AG10803 (cell line): ENCODE measurements around the gene FBXO24.

ENCODE experiments used
- DNase-seq: peaks from one replicate; pipeline ENCODE4 v3.0.0; 2010; ENCODE audit warnings: low read depth
- H3K4me3 ChIP-seq: 2 replicates; pipeline ENCODE4 v1.5.1; 2011; ENCODE audit warnings: mild to moderate bottlenecking, low read length, control low read depth
- CTCF ChIP-seq: conservative IDR thresholded peaks from 2 replicates; pipeline ENCODE4 v1.5.1; 2011; ENCODE audit warnings: mild to moderate bottlenecking, low read length, control low read depth, inconsistent platforms

FBXO24 gene

DNA sequence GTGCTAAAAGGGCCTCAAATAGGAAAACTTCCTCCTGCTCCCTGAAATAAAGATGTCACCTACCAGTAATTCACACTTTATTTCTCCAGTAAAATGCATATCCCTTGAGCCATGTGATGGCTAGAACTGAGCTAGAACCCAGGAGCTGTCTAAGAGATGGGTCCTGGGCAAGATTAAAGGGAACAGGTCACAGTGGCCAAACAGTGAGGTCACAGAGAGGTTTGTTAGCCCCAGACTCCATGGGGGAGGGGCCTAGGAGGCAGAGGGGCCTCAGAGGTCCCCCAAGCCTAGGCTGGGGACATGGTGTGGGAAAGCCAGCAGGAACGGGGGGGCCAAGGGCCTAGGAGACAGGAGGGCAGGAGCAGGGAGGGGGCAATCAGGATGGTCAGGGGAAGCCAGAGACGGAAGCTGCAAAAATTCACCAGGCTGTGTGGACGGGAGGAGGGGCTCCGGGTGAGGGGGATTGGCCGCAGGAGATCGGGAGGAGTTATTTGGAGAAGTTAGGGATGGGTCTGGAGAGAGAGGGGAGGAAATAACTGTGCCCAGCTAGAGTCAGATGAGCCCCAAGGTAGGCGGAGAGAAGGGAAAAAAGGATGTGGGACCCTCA lies 3.3 kb downstream of the FBXO24 start:
- DNase-seq: no peak
- TF ChIP-seq CTCF: no peak
- H3K4me3 ChIP-seq: no peak overlapping the region

DNA sequence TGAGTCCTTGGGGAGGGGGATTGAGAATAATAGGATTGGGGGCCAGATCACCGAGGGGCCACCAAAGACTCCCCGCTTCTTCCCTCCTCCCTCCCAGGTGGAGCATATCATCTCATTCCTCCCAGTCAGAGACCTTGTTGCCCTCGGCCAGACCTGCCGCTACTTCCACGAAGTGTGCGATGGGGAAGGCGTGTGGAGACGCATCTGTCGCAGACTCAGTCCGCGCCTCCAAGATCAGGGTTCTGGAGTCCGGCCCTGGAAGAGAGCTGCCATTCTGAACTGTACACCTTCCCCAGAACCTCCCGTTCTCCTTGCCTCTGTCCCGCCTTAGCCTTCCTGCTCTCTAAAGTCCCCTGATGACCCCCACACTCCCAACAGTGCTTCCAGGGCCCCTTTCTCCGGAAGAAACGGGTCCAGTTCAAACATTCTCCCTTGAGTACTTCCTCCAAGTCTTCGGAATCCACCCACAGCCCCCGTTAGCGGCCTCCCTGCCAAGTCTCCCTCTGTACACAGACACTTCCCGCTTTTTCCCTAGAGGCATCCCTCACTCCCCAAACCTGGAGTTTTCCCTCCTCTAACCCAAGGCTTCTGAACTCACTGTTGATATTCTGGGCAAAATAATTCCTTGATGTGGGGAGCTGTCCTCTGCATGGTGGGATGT lies 4.1 kb downstream of the FBXO24 start:
- no peak for TF ChIP-seq CTCF
- DNase-seq: no peak
- H3K4me3 ChIP-seq: no peak overlapping the region

DNA sequence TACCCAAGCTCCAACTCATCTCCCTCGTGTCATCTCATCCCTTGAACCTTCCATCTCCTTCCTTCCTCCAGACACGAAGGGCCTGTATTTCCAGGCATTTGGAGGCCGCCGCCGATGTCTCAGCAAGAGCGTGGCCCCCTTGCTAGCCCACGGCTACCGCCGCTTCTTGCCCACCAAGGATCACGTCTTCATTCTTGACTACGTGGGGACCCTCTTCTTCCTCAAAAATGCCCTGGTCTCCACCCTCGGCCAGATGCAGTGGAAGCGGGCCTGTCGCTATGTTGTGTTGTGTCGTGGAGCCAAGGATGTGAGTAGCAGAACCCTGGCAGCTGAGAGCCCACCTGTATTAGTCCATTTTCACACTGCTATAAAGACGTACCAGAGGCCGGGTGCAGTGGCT lies 5.5 kb downstream of the FBXO24 start:
- DNase-seq: no peak
- no peak overlapping the region for H3K4me3 ChIP-seq
- no peak for TF ChIP-seq CTCF

DNA sequence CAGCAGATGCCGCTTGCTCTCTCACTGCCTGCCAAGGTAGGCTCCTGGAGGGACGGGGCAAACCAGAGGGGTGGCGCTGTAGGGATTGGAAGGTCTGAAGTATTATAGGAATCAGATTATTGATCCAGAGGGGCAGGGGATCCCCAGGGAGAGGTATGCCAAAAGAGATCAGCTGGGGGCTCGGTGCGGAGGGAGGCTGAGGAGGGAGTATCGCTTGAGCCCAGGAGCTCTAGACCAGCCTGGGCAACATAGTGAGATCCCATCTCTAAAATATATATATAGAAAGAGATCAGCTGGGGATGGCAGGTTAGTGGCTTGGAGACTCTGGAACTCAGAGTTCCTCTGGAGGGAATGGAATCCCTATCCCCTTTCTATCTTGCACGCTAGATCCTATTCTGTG lies 9.1 kb downstream of the FBXO24 start:
- H3K4me3 ChIP-seq: no peak overlapping the region
- no peak for TF ChIP-seq CTCF

GRCh38 chr7:100598425-100598824 lies 12.3 kb downstream of the FBXO24 start:
- no peak for DNase-seq

More for the DNA sequence above, 9.1 kb downstream of the FBXO24 start:
- DNase-seq: no peak

GRCh38 chr7:100599911-100600729 lies 14.0 kb downstream of the FBXO24 start:
- H3K4me3 ChIP-seq: no peak overlapping the region
- no peak for DNase-seq
- TF ChIP-seq CTCF: no peak

More at GRCh38 chr7:100598425-100598824, 12.3 kb downstream of the FBXO24 start:
- no peak overlapping the region for H3K4me3 ChIP-seq
- no peak for TF ChIP-seq CTCF
